PFSK-1 (cell line): Measurements from ENCODE around the gene SLC2A10.

Source experiments
- FOXP2 ChIP-seq: optimal IDR thresholded peaks from 2 replicates; pipeline ENCODE3; 2011; ENCODE audit warnings: borderline replicate concordance, control low read depth, inconsistent platforms; ENCODE audit not compliant: insufficient read depth; ENCODE audit errors: extremely low read length, extremely low read depth
- POLR2AphosphoS5 ChIP-seq: IDR thresholded peaks from 2 replicates; pipeline ENCODE4 v1.6.1; 2012; ENCODE audit warnings: low read depth, mild to moderate bottlenecking, control low read depth, low read length, moderate library complexity
- REST ChIP-seq, 2 experiments: IDR thresholded peaks; 2 replicates each; pipeline versions ENCODE4 v1.6.1 to v1.8.0; 2011 to 2012; ENCODE audit warnings: low read depth in 2 of 2, low read length in 2 of 2, control low read depth in 1 of 2, inconsistent platforms in 1 of 2, mild to moderate bottlenecking in 1 of 2, moderate library complexity in 1 of 2; ENCODE audit not compliant: insufficient read depth in 1 of 2
- SIN3A ChIP-seq: IDR thresholded peaks from 2 replicates; pipeline ENCODE4 v1.6.1; 2012; ENCODE audit warnings: mild to moderate bottlenecking, low read length, moderate library complexity, borderline replicate concordance; ENCODE audit not compliant: insufficient read depth
- TAF1 ChIP-seq: IDR thresholded peaks from 2 replicates; pipeline ENCODE4 v1.6.1; 2012; ENCODE audit warnings: low read length, control low read depth, borderline replicate concordance; ENCODE audit not compliant: insufficient read depth

SLC2A10 gene

GRCh38 chr20:46740214-46740609 is 30.8 kb downstream of the SLC2A10 start:
- TF ChIP-seq SIN3A (no peak), REST (IDR thresholded peaks at IDR 0.05; ENCODE audit: insufficient read depth in 1 of 2, low read depth in 2 of 2, low read length in 2 of 2) (no peak), POLR2AphosphoS5 (no peak), FOXP2 (no peak), TAF1 (no peak)

- TF ChIP-seq TAF1 (no peak), REST (IDR thresholded peaks at IDR 0.05; ENCODE audit: insufficient read depth in 1 of 2, low read depth in 2 of 2, low read length in 2 of 2) (no peak), POLR2AphosphoS5 (no peak), FOXP2 (no peak), SIN3A (no peak)
Measured at GRCh38 chr20:46741924-46742668, 32.6 kb downstream of the SLC2A10 start.

GRCh38 chr20:46742669-46743045 is 33.2 kb downstream of the SLC2A10 start:
- TF ChIP-seq TAF1, result no peak
- no peak for TF ChIP-seq SIN3A
- no peak for TF ChIP-seq FOXP2
- TF ChIP-seq POLR2AphosphoS5, result no peak
- no peak for TF ChIP-seq REST (IDR thresholded peaks at IDR 0.05; ENCODE audit: insufficient read depth in 1 of 2, low read depth in 2 of 2, low read length in 2 of 2)

GRCh38 chr20:46743088-46743487 is 33.6 kb downstream of the SLC2A10 start:
- TF ChIP-seq FOXP2, result no peak
- no peak for TF ChIP-seq POLR2AphosphoS5
- no peak for TF ChIP-seq SIN3A
- TF ChIP-seq REST (IDR thresholded peaks at IDR 0.05; ENCODE audit: insufficient read depth in 1 of 2, low read depth in 2 of 2, low read length in 2 of 2), result no peak
- no peak for TF ChIP-seq TAF1
